Measurements from ENCODE around the gene BTN1A1.

BTN1A1 gene

DNA sequence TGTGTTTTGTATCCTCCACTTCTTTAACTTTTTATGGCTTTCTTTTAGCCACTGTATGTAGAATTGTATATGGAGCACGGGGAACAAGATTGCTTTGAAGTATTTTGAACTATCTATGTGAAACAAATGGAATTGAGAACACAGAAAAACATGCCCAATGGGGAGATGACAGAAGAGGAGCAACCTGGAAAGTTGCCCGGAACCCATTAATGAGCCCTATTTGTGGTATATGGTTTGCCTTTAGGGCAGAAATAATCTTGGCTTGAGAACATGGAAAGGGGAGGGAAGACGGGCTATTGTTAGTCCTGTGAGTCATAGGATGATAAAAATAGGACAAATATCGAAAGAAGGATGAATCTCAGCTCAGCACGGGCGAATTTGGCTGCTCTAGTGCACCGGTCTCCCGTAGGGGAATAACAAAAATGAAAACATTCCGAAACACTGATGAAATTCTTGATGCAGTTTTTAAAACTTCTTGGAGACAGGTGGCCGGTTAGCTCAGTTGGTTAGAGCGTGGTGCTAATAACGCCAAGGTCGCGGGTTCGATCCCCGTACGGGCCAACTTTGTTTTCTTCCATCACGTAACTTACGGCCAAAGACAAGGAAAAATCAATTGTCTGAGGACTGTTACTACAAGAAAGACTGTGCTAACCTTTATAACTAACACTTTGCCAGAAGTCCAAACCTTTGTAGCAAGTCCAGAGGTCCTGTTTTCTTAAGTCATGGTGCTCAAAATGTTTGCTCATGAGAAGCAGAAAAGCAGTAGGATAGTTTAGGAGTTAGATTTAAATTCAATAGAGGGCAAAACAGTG is 53.7 kb downstream of the BTN1A1 start:
- Histone ChIP-seq H3K9me2 (replicated peaks; ENCODE audit: insufficient read depth, low read length) (no peaks in the 10 kb centered on the region), H3K4me2 (ENCODE audit: low read depth, low read length) (peak overlapping the region; percentile 87), H3K79me2 (ENCODE audit: low read length) (no peaks in the 10 kb centered on the region), H3K9me3 (replicated peaks; ENCODE audit: insufficient read depth, low read length) (no peaks in the 10 kb centered on the region), H3K36me3 (replicated peaks; ENCODE audit: insufficient read depth, low read length) (no peaks in the 10 kb centered on the region), H3K27me3 (replicated peaks; ENCODE audit: insufficient read depth, low read length) (no peaks in the 10 kb centered on the region), H4K20me1 (ENCODE audit: insufficient read depth, low read length) (no peaks in the 10 kb centered on the region), H3F3A (ENCODE audit: insufficient read depth, low read length) (peaks cover 33% of the 10 kb centered on the region), H3K27ac (ENCODE audit: low read length) (peak overlapping the region; percentile 90), H3K9ac (ENCODE audit: low read length) (peak overlapping the region; percentile 79), H3K4me3 (ENCODE audit: low read length) (peak overlapping the region; percentile 85), H2AFZ (ENCODE audit: low read length) (peak overlapping the region; percentile 56; the same call in 1 of the 2 replicates), H3K4me1 (ENCODE audit: low read length) (0 out of 2 replicates have a peak, but pooled peaks cover 8% of the 10 kb centered on the region)
- no peak for TF ChIP-seq CTCF (IDR thresholded peaks at IDR 0.05; ENCODE audit: low read length)
- DNase-seq, result peak; percentile 85

- no peaks in the 10 kb centered on the region for H3K9me2 ChIP-seq (replicated peaks; ENCODE audit: insufficient read depth, low read length)
- no peak for DNase-seq
- TF ChIP-seq CTCF (IDR thresholded peaks at IDR 0.05; ENCODE audit: low read length), result no peak
- no peak for TF ChIP-seq EZH2phosphoT487 (IDR thresholded peaks at IDR 0.05; ENCODE audit: low read length)
- TF ChIP-seq EZH2 (optimal IDR thresholded peaks at IDR 0.05; ENCODE audit: low read depth, low read length), result no peak
- H3K4me3 ChIP-seq (ENCODE audit: low read length), result peak overlapping the region; percentile 85
- peak overlapping the region; percentile 90 for H3K27ac ChIP-seq (ENCODE audit: low read length)
- H2AFZ ChIP-seq (ENCODE audit: low read length), result peak overlapping the region; percentile 56
- peaks cover 33% of the 10 kb centered on the region for H3F3A ChIP-seq (ENCODE audit: insufficient read depth, low read length)
- H3K36me3 ChIP-seq (replicated peaks; ENCODE audit: insufficient read depth, low read length), result no peaks in the 10 kb centered on the region
- H3K4me2 ChIP-seq (ENCODE audit: low read depth, low read length), result peak overlapping the region; percentile 87
- H4K20me1 ChIP-seq (ENCODE audit: insufficient read depth, low read length), result no peaks in the 10 kb centered on the region
- H3K9ac ChIP-seq (ENCODE audit: low read length), result peak overlapping the region; percentile 79
- H3K9me3 ChIP-seq (replicated peaks; ENCODE audit: insufficient read depth, low read length), result no peaks in the 10 kb centered on the region
- H3K4me1 ChIP-seq (ENCODE audit: low read length), result 0 out of 2 replicates have a peak, but pooled peaks cover 8% of the 10 kb centered on the region
- H3K27me3 ChIP-seq (replicated peaks; ENCODE audit: insufficient read depth, low read length), result no peaks in the 10 kb centered on the region
- H3K79me2 ChIP-seq (ENCODE audit: low read length), result no peaks in the 10 kb centered on the region
These were observed 54.3 kb downstream of the BTN1A1 start for GRCh38 chr6:26554447-26554696.

- Histone ChIP-seq H3K27me3 (replicated peaks; ENCODE audit: insufficient read depth, low read length) (no peaks in the 10 kb centered on the region), H3K9ac (ENCODE audit: low read length) (peak overlapping the region; percentile 79), H3F3A (ENCODE audit: insufficient read depth, low read length) (peaks cover 33% of the 10 kb centered on the region), H3K4me3 (ENCODE audit: low read length) (peak overlapping the region; percentile 85), H3K9me3 (replicated peaks; ENCODE audit: insufficient read depth, low read length) (no peaks in the 10 kb centered on the region), H2AFZ (ENCODE audit: low read length) (peak overlapping the region; percentile 56), H3K4me2 (ENCODE audit: low read depth, low read length) (peak overlapping the region; percentile 87), H3K79me2 (ENCODE audit: low read length) (no peaks in the 10 kb centered on the region), H4K20me1 (ENCODE audit: insufficient read depth, low read length) (no peaks in the 10 kb centered on the region), H3K4me1 (ENCODE audit: low read length) (0 out of 2 replicates have a peak, but pooled peaks cover 8% of the 10 kb centered on the region), H3K36me3 (replicated peaks; ENCODE audit: insufficient read depth, low read length) (no peaks in the 10 kb centered on the region), H3K9me2 (replicated peaks; ENCODE audit: insufficient read depth, low read length) (no peaks in the 10 kb centered on the region), H3K27ac (ENCODE audit: low read length) (peak overlapping the region; percentile 90)
- peak; percentile 89 for DNase-seq
- TF ChIP-seq CTCF (IDR thresholded peaks at IDR 0.05; ENCODE audit: low read length) (no peak), EZH2phosphoT487 (IDR thresholded peaks at IDR 0.05; ENCODE audit: low read length) (no peak), EZH2 (optimal IDR thresholded peaks at IDR 0.05; ENCODE audit: low read depth, low read length) (no peak)
These were observed 54.8 kb downstream of the BTN1A1 start for GRCh38 chr6:26554697-26555504.

All from MM.1S (cell line).